ENCODE data around the gene RRP8.

Gene RRP8

GRCh38 chr11:6568191-6568918, 35.1 kb downstream of the RRP8 start:
- DNase-seq (ENCODE audit: low read depth, low spot score): no peak

GRCh38 chr11:6567371-6567745, 36.1 kb downstream of the RRP8 start:
- DNase-seq (ENCODE audit: low read depth, low spot score): no peak

- no peak for DNase-seq (ENCODE audit: low read depth, low spot score)
Observed at GRCh38 chr11:6566704-6567370, 36.6 kb downstream of the RRP8 start.

GRCh38 chr11:6565988-6566703, 37.3 kb downstream of the RRP8 start:
- no peak for DNase-seq (ENCODE audit: low read depth, low spot score)

GRCh38 chr11:6565325-6565724, 38.1 kb downstream of the RRP8 start:
- DNase-seq (ENCODE audit: low read depth, low spot score): no peak

- no peak for DNase-seq (ENCODE audit: low read depth, low spot score)
Observed at GRCh38 chr11:6563667-6564066, 39.7 kb downstream of the RRP8 start.

GRCh38 chr11:6563121-6563619, 40.2 kb downstream of the RRP8 start:
- DNase-seq (ENCODE audit: low read depth, low spot score): no peak

GRCh38 chr11:6561288-6561687, 42.1 kb downstream of the RRP8 start:
- no peak for DNase-seq (ENCODE audit: low read depth, low spot score)

GRCh38 chr11:6559369-6559768, 44.0 kb downstream of the RRP8 start:
- DNase-seq (ENCODE audit: low read depth, low spot score): no peak

GRCh38 chr11:6557761-6558674, 45.4 kb downstream of the RRP8 start:
- DNase-seq (ENCODE audit: low read depth, low spot score): no peak

- DNase-seq (ENCODE audit: low read depth, low spot score): no peak
Observed at GRCh38 chr11:6557063-6557462, 46.4 kb downstream of the RRP8 start.

- DNase-seq (ENCODE audit: low read depth, low spot score): no peak
Observed at GRCh38 chr11:6556139-6556949, 47.1 kb downstream of the RRP8 start.

GRCh38 chr11:6554828-6555706, 48.3 kb downstream of the RRP8 start:
- DNase-seq (ENCODE audit: low read depth, low spot score): no peak

- no peak for DNase-seq (ENCODE audit: low read depth, low spot score)
Observed at GRCh38 chr11:6553634-6554033, 49.8 kb downstream of the RRP8 start.

- no peak for DNase-seq (ENCODE audit: low read depth, low spot score)
Observed at GRCh38 chr11:6548641-6549040, 54.8 kb downstream of the RRP8 start.

GRCh38 chr11:6548121-6548520, 55.3 kb downstream of the RRP8 start:
- no peak for DNase-seq (ENCODE audit: low read depth, low spot score)

- DNase-seq (ENCODE audit: low read depth, low spot score): no peak
Observed at GRCh38 chr11:6547177-6547576, 56.2 kb downstream of the RRP8 start.

GRCh38 chr11:6546735-6547134, 56.7 kb downstream of the RRP8 start:
- no peak for DNase-seq (ENCODE audit: low read depth, low spot score)

- DNase-seq (ENCODE audit: low read depth, low spot score): no peak
Observed at GRCh38 chr11:6545917-6546605, 57.4 kb downstream of the RRP8 start.

Measured in activated CD4-positive, CD25-positive, alpha-beta regulatory T cell treated with anti-CD3 and anti-CD28 coated beads, Interleukin-2, amount 50 U/mL, for 16 hours (primary cell).